LNCaP clone FGC (cell line): ENCODE results near the gene CIDEC.

Source experiments
- DNase-seq: peaks from one replicate; pipeline ENCODE4 v3.0.0-alpha.2; 2011; ENCODE audit warnings: low read depth
- H3K4me3 ChIP-seq: 2 replicates; pipeline ENCODE4 v1.5.1; 2011; ENCODE audit warnings: mild to moderate bottlenecking, low read depth, low read length, control low read depth
- CTCF ChIP-seq: IDR thresholded peaks from 2 replicates; pipeline ENCODE4 v1.5.1; 2012; ENCODE audit warnings: mild to moderate bottlenecking; ENCODE audit not compliant: control insufficient read depth, insufficient read depth; ENCODE audit errors: extremely low read depth

CIDEC gene

GRCh38 chr3:9915254-9916141, 35.4 kb upstream of the CIDEC start:
- no peak overlapping the region for H3K4me3 ChIP-seq
- TF ChIP-seq CTCF = no peak
- DNase-seq = no peak

GRCh38 chr3:9914559-9915253, 34.7 kb upstream of the CIDEC start:
- TF ChIP-seq CTCF = no peak
- no peak for DNase-seq
- H3K4me3 ChIP-seq = no peak overlapping the region

- no peak overlapping the region for H3K4me3 ChIP-seq
- no peak for DNase-seq
- no peak for TF ChIP-seq CTCF
Measured at GRCh38 chr3:9914011-9914410, 34.0 kb upstream of the CIDEC start.

- no peak overlapping the region for H3K4me3 ChIP-seq
- no peak for TF ChIP-seq CTCF
- DNase-seq = no peak
Measured at GRCh38 chr3:9913601-9914000, 33.5 kb upstream of the CIDEC start.

- TF ChIP-seq CTCF = no peak
- H3K4me3 ChIP-seq = no peak overlapping the region
- DNase-seq = no peak
Measured at GRCh38 chr3:9912294-9912935, 32.4 kb upstream of the CIDEC start.

- TF ChIP-seq CTCF = no peak
- H3K4me3 ChIP-seq = no peak overlapping the region
- no peak for DNase-seq
Measured at GRCh38 chr3:9911863-9912262, 31.8 kb upstream of the CIDEC start.
